Activated T-cell treated with anti-CD3 and anti-CD28 coated beads, Interleukin-2, amount 50 U/mL, for 1 hour (primary cell): ENCODE results near the gene LYPD6B.

ENCODE experiments used
- DNase-seq: peaks from one replicate; pipeline ENCODE4 v3.0.0-alpha.2; 2020

Gene LYPD6B, protein sequence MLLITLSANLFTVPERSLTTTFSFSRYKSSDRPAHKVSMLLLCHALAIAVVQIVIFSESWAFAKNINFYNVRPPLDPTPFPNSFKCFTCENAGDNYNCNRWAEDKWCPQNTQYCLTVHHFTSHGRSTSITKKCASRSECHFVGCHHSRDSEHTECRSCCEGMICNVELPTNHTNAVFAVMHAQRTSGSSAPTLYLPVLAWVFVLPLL

DNA sequence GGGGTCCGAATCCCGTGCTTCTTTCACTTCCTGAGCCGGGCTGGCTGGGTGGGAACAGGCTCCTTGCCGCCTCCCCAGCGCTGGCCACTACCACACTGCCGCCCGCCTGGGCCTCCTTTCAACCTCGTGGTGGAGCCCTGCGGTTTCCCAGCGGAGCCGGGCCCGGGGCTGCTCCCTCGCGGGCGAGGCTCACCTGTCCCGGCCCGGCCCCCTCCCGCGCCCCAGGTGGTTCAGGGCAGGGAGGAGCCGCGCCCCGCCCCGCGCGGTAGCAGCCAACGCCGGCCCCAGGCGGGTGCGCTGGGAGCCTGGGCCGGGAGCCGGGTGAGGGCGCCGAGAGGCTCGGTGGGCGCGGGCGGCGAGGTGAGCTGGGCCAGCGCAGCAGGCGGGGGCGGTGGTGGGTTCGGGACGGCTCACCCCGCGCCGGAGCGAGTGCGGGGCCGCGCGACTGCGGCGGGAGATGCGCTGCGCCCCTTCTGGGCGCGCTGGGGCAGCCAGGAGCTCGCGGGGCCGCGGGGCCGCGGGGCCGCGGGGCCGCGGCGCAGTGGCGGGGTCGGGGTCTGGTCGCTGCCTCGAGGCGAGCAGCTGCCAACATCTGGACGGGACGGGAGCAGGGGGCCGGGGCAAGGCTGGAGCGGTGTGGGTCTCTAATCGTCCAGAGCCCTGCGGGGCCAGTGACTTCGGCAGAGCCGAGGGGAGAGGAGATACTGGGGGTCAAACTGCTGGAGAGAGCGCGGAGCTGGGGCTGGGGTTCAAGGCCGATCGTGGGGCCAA is at the start of gene LYPD6B:
TSS of gene LYPD6B (plus strand) at position 258 of the 771 bp plus-strand sequence. CDS start 92,250 bp downstream, outside the sequence.
- no peak for DNase-seq

DNA sequence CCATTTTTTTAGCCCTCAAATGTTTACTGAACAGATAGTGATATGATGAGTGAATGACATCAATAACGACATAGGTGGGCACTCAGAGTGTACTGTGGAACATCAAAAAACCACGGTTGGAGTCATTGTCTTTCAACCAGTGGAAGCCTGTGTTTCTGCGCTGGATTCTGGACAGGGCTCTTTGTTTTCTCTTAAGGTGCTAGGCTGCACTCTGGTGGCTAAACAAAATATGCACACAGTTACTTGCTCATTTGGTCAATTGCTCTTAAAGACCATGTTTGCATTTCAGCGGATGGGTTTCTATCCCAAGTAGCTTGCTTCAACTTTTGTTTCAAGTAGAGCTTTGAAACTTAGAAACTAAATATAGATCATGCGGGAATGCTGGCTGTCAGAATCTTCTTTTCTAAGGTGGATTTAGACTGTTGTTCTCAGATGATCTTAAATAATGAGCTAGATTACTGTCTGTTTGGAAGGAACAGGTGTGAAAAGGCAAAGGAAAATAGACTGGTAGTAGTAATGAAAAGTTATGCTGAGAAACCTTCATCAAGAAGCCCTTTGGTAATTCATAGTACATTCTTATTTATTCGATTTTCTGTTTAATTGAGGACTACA is 48.5 kb upstream of the LYPD6B start:
- no peak for DNase-seq

DNA sequence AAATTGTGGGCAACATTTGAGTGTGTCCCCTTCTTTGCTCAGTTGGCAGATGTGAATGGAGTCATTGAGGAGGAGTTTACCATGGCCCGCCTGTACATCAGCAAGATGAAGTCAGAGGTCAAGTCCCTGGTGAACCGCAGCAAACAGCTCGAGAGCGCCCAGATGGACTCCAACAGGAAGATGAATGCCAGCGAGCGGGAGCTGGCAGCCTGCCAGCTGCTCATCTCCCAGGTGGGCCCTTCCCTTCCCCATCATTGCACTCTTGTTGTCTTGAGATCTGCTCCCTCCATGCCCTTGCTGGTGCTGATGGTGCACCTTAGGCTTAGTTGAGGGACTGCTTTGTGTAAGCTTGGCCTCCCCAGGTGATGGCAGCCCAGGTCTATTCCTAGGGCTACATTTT is 47.5 kb upstream of the LYPD6B start:
- DNase-seq = no peak

DNA sequence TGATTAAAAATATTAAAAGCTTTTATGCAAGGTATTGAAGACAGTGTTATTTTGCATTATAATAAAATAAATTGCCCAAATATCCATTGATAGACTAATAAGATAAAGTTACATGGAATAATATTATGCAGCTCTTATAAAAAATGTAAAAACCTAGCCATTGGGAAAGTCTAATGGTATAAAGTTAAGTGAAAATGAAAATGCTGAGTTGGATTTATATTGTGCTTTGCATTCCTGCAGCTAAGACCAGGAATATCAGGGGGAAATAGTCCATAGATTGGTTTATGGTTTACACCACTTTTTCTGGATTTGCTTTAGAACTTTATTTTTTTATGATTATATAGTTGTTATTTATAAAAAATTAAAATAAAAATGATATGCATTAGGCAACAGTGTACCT is 46.1 kb upstream of the LYPD6B start:
- no peak for DNase-seq

DNA sequence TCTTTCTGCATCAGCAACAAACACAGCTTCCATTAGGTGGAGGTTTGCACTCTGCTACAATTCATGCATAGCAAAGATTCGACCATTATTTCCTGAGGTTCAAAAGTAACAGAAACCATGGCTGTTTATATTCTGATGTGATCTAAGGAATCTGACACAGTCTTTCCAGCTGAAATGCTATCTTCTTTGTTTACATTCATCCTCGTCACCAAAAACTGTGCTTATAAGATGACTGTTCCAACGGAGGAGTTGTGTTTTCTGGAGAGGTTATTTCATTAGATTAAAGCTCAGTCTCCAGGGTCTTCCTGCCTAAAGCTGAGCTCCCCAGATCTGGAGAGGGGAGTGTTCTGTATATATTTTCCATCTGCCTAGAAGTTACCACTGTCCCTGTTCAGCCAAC is 45.1 kb upstream of the LYPD6B start:
- no peak for DNase-seq

DNA sequence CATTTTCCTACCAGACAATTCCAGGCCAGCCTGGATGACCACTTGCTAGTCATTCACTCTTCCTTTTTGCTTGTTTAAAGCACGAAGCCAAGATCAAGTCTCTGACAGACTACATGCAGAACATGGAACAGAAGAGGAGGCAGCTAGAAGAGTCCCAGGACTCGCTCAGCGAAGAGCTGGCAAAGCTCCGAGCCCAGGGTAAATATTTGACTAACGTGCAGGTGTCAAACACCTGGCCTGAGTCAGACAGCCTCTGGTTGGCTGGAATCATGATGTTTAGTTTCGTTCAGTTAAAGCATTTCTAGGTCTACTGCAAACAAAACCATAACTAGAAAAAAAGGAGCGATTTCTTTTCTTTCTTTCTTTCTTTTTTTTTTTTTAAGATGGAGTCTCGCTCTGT is 44.2 kb upstream of the LYPD6B start:
- no peak for DNase-seq

DNA sequence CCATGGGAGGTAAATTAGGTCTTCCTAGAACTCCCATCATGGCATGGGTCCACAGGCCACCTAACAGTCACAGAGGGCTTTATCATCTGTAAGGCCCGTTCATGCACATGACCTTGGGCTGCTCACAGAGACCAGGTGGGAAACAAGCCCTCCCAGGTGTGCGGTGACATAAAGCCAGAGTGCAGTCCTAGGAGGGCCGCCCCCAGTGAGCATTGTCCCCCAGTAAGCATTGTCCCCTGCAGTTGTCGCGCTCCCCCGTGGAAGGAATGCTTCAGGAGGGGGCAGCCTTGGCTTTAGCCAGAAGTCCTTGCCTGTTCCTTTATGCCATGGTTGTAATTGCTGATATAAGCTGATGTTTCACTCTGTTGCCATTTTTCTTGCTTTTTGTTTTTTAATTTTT is 41.7 kb upstream of the LYPD6B start:
- DNase-seq = no peak

DNA sequence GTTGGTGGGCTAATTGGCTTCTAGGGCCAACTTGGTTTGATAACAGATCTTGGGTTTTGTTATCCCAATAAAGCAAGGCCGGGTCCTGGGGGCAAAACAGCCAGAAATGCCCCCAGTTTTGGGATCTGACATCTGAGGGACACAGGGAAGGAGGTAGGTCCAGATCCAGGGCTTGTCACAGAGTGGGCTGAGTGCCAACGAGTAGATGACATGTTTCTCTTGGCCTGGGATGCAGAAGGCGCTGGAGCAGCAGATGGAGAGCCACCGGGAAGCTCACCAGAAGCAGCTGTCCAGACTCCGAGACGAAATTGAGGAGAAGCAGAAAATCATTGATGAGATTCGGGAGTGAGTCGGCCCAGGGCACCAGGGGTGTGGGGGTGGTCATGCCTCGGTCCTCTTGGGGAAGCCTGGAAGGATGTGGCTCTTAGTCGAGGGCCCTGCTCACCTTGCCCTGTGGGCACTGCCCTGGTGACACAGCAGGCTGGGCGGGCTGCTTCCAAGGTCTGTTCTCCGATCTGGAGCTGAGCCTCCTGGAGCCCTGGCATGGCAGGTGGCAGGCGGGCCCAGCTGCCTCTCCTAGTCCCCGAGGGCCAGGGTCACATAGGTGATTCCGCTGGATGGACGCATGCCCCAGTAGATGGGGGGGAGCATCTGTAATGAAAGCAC is 40.2 kb upstream of the LYPD6B start:
- DNase-seq = no peak

DNA sequence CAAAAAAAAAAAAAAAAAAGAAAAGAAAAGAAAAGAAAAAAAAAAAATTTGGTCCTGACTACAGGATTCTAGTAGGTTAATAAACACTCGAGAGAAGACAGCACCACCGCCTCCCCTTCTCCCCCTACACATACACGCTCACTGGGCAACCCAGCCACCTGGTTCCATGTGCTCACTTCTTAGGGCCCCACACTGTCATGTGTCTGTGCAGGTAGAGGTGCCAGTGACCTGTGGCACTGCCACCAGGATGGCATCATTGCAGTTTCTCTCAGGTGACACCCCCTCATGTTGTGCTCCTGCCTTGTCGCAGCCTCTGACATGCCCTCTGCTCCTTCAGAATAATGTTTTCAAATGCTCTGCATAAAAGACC is 39.7 kb upstream of the LYPD6B start:
- DNase-seq = no peak

DNA sequence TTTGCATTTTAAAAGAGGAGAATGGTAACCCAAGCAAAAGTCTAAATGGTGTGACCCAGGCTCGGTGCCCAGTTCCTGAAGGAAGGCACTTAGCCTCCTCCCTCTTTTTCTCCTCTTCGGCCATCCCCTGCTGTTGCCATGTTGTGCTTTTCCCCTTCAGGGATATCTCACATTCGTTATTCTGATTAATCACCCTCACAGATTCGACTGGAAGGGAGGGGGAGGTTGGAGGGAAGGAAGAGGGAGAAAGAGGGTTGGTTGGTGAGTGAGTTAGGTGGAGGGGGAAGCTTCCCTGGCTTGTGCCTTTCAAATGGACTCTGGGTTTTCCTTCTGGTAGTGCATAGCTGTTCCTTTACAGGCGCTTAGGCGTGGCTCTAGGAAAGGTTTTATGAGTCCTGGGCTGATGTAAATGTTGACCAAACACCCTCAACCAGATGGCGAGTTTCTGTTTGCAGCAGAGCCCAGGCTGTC is 39.0 kb upstream of the LYPD6B start:
- no peak for DNase-seq

DNA sequence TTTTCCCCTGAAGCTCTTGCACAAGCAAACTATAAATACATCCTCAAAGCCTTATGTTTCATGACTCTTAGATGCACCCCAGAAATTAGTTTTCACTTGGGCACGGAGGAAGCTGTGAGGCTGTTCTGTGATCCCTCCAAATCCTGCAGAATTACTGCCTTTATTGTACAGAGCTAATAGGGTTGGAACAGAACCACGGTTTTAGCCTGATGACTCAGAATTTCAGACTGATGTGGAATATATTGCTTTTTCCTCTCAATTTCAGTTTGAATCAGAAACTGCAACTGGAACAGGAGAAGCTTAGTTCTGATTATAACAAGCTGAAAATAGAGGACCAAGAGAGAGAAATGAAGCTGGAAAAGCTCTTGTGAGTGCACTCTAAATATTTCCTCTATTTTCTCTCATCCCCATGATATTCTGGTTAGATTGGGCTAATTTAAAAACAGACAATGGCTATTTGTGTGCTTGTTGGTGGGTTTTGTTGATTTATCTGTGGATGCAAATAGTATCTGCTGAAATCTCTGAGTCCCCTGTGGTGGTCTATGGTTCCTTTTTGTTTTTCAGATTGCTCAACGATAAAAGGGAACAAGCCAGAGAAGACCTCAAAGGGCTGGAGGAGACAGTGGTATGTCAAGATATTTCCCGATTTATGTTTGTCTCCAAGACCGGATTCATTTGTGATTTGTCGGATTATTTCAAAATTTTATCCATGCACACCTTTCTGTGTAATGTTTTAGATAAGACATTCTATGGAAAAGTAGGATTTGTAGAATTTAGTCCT is 38.2 kb upstream of the LYPD6B start:
- no peak for DNase-seq

DNA sequence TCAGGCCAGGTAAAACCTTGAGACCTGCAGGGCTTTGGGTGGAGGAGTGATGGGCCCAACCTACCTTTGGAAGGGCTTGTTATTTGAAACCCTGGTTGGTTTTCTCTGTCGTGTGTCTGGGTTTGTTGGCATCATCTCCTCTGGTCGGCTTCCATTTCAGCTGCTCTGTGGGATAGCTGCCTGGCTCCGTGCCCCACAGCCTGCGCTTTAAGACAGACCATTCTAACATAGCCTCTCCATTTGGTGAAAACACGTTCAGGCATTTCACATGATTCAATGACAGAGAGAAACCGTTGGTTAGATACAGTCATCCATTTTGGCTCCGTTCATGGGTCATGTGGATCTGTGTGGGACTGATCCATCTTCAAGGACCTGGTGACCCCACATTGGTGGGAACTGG is 37.0 kb upstream of the LYPD6B start:
- DNase-seq = no peak

DNA sequence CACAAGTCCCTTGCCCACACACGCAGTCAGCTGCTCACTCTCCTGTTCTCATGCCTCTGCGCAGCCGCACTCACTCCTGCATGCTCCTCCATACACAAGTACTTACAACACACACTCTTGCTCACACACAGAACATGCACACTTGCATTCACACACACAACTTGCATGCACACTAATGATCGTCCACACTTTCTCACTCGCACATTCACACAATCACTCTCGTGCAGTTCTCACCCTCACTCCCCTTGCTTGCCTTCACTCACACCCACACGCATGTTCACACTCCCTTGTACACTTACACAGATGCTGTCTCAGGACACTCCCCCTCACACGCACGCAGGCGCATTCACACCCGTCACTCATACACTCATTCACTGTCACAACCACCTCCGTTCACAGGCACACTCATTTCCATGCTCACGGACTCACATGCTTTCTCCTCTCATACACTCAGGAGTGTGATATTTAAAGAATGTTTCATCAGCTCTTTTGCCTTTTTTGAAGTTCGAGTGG is 36.1 kb upstream of the LYPD6B start:
- no peak for DNase-seq

DNA sequence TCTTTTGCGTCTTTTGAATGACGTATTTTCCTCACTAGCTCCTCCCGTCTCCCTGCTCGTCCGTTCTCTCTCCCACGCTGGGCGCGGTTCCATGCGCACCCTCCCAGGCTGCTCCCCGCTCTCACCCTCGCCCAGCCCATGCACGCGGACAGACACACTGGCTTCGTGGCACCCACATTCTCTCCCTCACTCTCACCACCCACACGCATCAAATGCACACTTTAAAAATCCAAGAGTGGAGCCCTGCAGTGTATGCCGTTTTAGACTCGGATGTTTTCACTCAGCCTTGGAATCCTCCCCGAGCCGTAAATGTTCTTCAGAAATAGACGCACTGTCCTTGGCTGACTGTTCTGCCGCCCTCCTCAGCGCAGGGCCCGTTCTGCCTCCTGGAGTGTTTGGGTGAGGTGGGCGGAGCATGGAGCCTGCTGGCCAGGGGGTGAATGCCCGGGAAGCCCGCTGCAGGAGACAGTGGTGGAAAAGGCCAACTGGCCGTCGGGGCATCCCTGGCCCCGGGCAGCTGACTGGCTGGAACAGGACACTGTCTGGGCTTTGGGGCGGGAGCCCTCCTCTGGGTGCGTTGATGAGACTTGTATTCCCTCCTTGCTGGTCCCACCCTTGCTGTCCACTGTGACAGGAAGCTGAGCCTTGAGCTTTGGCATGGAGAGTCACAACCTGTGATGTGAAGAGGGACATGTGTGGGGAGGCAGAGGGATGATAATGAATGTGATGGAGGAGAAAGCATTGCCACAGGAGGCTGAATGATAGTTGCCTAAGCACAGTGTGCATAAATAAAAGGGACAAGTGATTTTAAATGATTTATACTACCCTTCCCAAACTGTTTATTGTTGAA is 35.4 kb upstream of the LYPD6B start:
- no peak for DNase-seq

DNA sequence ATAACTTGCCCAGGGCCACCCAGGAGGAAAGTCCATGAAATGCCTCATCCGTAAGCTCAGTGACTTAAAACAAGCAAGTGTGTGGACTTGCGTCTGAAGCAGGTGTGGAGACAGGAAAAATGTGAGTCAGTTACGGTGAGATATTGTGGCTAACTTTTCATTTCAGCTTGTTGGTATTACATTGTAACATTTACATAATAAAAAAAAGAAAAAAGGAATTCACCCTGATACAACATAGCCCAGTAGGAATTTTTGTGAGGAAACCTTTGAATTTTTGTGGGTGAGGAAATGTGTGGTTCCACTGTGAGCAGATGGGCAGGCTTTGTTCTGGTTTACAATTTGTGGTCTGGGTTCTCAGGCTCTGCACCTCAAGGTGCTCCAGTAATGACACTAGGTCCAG is 33.7 kb upstream of the LYPD6B start:
- no peak for DNase-seq

DNA sequence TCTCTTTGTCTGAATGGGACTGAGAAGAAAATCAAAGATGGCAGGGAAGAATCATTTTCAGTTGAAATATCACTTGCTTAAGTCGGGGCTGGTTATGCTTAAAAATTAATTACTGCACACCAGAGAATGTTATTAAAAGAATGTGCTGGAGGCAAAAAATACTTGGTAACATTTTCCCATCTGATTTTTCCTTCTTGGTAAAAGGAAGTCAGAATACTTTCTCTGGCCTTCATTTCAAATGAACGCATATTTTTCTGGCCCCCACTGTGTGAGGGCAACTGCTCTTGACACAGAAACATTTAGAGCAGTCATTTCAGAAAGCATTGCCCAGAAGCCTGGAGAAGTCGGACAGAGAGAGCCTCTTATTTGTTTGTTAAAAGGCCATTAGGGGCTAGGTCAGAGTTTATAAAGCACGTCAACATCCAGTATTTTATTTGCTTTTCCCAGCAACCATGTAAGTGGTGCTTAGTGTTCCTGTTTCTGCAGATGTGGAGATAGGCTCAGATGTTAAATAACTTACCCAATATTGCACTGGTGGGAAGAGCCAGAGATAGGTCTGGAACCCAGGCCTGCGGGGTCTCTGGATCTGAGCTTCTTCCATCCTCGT is 32.9 kb upstream of the LYPD6B start:
- DNase-seq = no peak

DNA sequence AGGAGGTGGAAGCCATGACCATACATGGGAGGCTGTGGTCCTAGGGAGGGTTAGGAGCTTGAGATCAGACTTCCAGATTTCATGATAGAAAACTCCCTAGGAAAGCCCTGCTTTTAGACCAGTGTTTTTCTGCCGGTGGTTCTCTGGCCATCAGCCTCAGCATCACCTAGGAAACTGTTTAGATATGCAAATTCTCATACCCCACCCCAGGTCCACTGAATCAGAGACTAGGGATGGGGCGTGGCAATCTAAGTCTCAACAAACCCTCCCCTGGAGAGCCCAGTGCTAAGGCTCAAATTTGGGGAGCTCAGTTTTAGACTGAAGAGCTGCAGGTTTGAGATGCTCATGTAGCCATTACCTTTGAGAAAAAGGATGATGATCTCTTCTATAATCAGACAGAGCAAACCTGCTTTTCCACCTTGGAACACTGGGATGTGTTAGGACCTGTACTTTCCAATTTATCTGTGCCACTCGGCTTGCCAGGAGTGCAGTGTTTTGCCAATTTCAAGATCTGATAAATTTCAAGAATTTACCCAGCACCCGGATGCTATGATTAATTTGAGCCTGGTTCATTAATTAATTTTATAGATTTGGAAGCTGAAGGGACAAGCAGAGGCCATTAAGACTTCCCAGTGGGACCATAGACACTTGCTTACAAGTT is 31.5 kb upstream of the LYPD6B start:
- no peak for DNase-seq

DNA sequence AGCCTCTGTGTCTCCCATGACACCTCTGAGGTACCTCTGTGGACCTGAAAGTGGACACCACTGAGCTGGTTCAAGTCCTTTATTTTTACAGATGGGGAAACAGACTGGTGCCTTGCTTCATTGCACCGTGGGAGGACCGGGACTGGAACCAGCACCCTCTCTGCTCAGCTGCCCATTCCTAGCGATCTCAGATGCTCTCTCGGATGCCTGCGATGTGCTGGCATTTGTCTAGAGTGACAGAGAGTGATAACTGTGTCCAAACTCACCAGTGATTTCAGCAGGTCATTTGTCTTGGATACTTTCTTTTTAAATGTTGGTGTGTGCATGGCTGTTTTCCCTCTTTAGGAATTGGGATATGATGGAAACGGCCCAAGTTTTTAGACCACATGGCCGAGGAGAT is 30.1 kb upstream of the LYPD6B start:
- DNase-seq = no peak

DNA sequence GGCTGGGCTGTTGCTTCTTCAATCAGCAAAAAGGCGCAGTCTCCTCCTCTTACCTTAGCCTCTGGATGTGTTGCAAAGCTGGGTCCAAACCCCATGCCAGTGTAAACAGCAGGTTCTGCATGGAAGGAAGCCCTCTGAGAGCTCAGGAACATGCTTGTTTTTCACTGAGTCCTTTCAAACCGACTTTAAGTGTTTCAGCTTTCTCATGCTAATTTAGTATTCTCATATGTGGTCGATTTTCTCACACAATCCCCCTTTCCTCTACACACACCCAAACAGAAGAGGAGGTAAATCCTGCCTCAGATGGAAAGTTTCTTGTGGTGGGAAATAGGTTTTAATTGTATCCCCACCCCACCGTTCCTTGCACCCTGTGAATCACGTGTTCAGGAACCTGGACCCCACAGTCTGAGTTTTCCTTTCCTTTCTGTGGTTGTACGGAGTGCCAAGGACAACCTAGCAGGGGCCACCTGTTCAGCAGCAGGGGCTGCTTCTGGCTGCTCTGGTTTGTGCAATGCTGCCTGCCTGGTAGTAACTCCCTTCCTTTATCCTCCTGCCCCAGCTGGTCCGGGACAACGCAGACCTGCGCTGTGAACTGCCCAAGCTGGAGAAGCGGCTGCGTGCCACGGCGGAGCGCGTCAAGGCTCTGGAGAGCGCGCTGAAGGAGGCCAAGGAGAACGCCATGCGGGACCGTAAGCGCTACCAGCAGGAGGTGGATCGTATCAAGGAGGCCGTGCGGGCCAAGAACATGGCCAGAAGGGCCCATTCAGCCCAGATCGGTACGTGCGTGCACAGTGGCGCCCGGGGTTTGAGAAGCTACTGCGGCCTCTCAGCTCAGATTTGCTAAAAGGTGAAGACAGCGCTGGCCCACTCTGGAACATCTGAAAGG is 28.7 kb upstream of the LYPD6B start:
- no peak for DNase-seq

DNA sequence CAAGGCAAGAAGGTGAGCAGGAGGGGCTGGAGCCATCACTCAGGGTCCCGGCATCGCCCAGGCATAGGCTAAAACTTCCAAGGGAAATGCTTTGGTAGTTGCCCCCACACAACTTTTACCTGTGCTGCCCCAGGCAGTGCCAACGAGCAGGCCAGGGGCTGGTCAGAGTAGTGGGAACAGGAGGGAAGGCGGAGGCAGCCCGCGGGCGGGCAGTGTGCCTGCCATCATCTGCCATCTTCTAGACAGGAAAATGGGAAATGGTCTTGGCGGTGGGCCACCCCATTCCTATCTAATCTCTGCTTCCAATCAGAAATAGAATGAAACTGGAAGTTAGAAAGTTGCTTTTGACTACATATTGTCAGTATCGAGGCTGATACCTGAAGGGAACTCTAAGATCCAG is 26.0 kb upstream of the LYPD6B start:
- DNase-seq = no peak
